AG08396 (cell line): ENCODE results near the gene PLD1.

ENCODE experiments used
- DNase-seq: peaks from one replicate; pipeline ENCODE4 v3.0.0; 2012; ENCODE audit warnings: low spot score, mixed read lengths

The PLD1 gene

GRCh38 chr3:171559586-171559985, 250.7 kb downstream of the PLD1 start:
- DNase-seq = no peak

- DNase-seq = no peak
Observed at GRCh38 chr3:171558188-171558696, 252.0 kb downstream of the PLD1 start.

- no peak for DNase-seq
Observed at GRCh38 chr3:171557173-171557572, 253.1 kb downstream of the PLD1 start.

- no peak for DNase-seq
Observed at GRCh38 chr3:171556574-171557145, 253.6 kb downstream of the PLD1 start.

GRCh38 chr3:171556148-171556547, 254.1 kb downstream of the PLD1 start:
- no peak for DNase-seq

- no peak for DNase-seq
Observed at GRCh38 chr3:171553086-171553485, 257.2 kb downstream of the PLD1 start.

- no peak for DNase-seq
Observed at GRCh38 chr3:171552531-171552930, 257.8 kb downstream of the PLD1 start.

- no peak for DNase-seq
Observed at GRCh38 chr3:171551296-171551695, 259.0 kb downstream of the PLD1 start.
